CD14-positive monocyte (primary cell): ENCODE data around the gene IRF2BP2. TPM values are rescaled to one million over a fixed set of nuclear protein-coding genes. Genes with fewer than 3 reads are reported as not detected.

Experiments used
- DNase-seq, 3 donors: peaks; one replicate each; pipeline ENCODE4 v3.0.0-alpha.2; 2011 to 2022
- H2AFZ ChIP-seq: 2 replicates; pipeline ENCODE4 v1.6.0; 2012; ENCODE audit warnings: mild to moderate bottlenecking, low read depth, low read length, inconsistent platforms; ENCODE audit not compliant: insufficient read depth, poor library complexity, severe bottlenecking
- H3K27ac ChIP-seq, 2 donors: 1 replicate in 1 of 2; 2 replicates in 1 of 2; pipeline ENCODE4 v1.5.1; 2012 to 2013; ENCODE audit warnings: low read length in 2 of 2, control low read depth in 1 of 2, inconsistent platforms in 1 of 2, low read depth in 1 of 2, mild to moderate bottlenecking in 1 of 2
- H3K27me3 ChIP-seq, 2 donors: one replicate each; pipeline versions ENCODE4 v1.6.0 to v1.6.1; 2011 to 2013; ENCODE audit warnings: low read length in 2 of 2; ENCODE audit not compliant: control insufficient read depth in 2 of 2, insufficient read depth in 2 of 2
- H3K36me3 ChIP-seq, 2 donors: replicated peaks in 1 of 2; 1 replicate in 1 of 2; 2 replicates in 1 of 2; pipeline versions ENCODE4 v1.5.1 to v1.6.1; 2012 to 2013; ENCODE audit warnings: low read length in 2 of 2, control low read depth in 1 of 2, inconsistent platforms in 1 of 2, mild to moderate bottlenecking in 1 of 2; ENCODE audit not compliant: insufficient read depth in 2 of 2, control insufficient read depth in 1 of 2
- H3K4me1 ChIP-seq, 2 donors: 1 replicate in 1 of 2; 2 replicates in 1 of 2; pipeline versions ENCODE4 v1.5.1 to v1.6.1; 2012 to 2013; ENCODE audit warnings: low read length in 2 of 2, control low read depth in 1 of 2, inconsistent platforms in 1 of 2, mild to moderate bottlenecking in 1 of 2, moderate library complexity in 1 of 2; ENCODE audit not compliant: insufficient read depth in 2 of 2, control insufficient read depth in 1 of 2
- H3K4me2 ChIP-seq: replicated peaks from 2 replicates; pipeline ENCODE3; 2012; ENCODE audit warnings: low read length, moderate library complexity, mild to moderate bottlenecking; ENCODE audit not compliant: poor library complexity, severe bottlenecking; ENCODE audit errors: extremely low read depth
- H3K4me3 ChIP-seq, 3 experiments: fragments of 200-600 bp in 1 of 3; sonication (generic) in 1 of 3; replicated peaks in 1 of 3; 1 replicate in 2 of 3; 2 replicates in 1 of 3; pipeline ENCODE4 v1.5.1; 2011 to 2013; ENCODE audit warnings: low read length in 3 of 3, mild to moderate bottlenecking in 3 of 3, control low read depth in 2 of 3, low read depth in 2 of 3, inconsistent platforms in 1 of 3, moderate library complexity in 1 of 3
- H3K79me2 ChIP-seq: 2 replicates; pipeline ENCODE4 v1.6.0; 2012; ENCODE audit warnings: mild to moderate bottlenecking, control low read depth, inconsistent platforms, low read length, moderate library complexity; ENCODE audit not compliant: insufficient read depth
- H3K9ac ChIP-seq: 2 replicates; pipeline ENCODE4 v1.6.0; 2017; ENCODE audit warnings: low read length, mild to moderate bottlenecking; ENCODE audit not compliant: insufficient read depth, poor library complexity, severe bottlenecking
- H3K9me3 ChIP-seq, 2 donors: replicated peaks in 1 of 2; 1 replicate in 1 of 2; 2 replicates in 1 of 2; pipeline versions ENCODE4 v1.5.1 to v1.6.1; 2012 to 2013; ENCODE audit warnings: low read length in 2 of 2, control low read depth in 1 of 2; ENCODE audit not compliant: control insufficient read depth in 1 of 2, insufficient read depth in 1 of 2
- H4K20me1 ChIP-seq: 2 replicates; pipeline ENCODE4 v1.6.0; 2012; ENCODE audit warnings: mild to moderate bottlenecking, low read length, control low read depth, moderate library complexity; ENCODE audit not compliant: insufficient read depth
- H3K27ac Mint-ChIP-seq, 7 donors: one replicate each; pipeline ENCODE4 v1.8.0; 2020; ENCODE audit warnings: mild to moderate bottlenecking in 7 of 7, mixed read lengths in 7 of 7, moderate library complexity in 6 of 7, inconsistent platforms in 2 of 7
- H3K27me3 Mint-ChIP-seq, 3 donors: one replicate each; pipeline ENCODE4 v1.8.0; 2021 to 2022; ENCODE audit warnings: low read depth in 3 of 3, mild to moderate bottlenecking in 3 of 3, mixed read lengths in 3 of 3, moderate library complexity in 3 of 3, inconsistent platforms in 1 of 3
- H3K36me3 Mint-ChIP-seq, 2 donors: one replicate each; pipeline ENCODE4 v1.8.0; 2020; ENCODE audit warnings: mixed read lengths in 2 of 2, inconsistent platforms in 1 of 2, mild to moderate bottlenecking in 1 of 2
- H3K4me1 Mint-ChIP-seq: one replicate; pipeline ENCODE4 v1.8.0; 2020; ENCODE audit warnings: mild to moderate bottlenecking, mixed read lengths
- H3K4me3 Mint-ChIP-seq, 2 donors: one replicate each; pipeline ENCODE4 v1.8.0; 2020; ENCODE audit warnings: mild to moderate bottlenecking in 2 of 2, mixed read lengths in 2 of 2, moderate library complexity in 1 of 2
- H3K9me3 Mint-ChIP-seq, 7 donors: one replicate each; pipeline ENCODE4 v1.8.0; 2020 to 2022; ENCODE audit warnings: mixed read lengths in 7 of 7, mild to moderate bottlenecking in 6 of 7, moderate library complexity in 6 of 7, inconsistent platforms in 2 of 7
- WGBS: methylation state at CpG from one replicate; pipeline ENCODE4 v1.1.5; 2013; ENCODE audit warnings: missing lambda C conversion rate; ENCODE audit not compliant: insufficient coverage; 5-methylcytosine and 5-hydroxymethylcytosine counted together
- intact Hi-C, 2 donors: fragments of 100-400 bp; cut with micrococcal nuclease; formaldehyde crosslinking; loops; one replicate each; pipeline versions ENCODE4 v1.15.0 to v1.15.1; 2023
- polyA plus RNA-seq, 3 donors: library from polyadenylated mRNA; depleted of rRNA in 1 of 3; unstranded in 2 of 3; stranded (reverse) in 1 of 3; fragments of 300-500 nt in 2 of 3; fragments of >200 nt in 1 of 3; fragmentation: Illumina TruSeq in 2 of 3; gene quantifications; 1 replicate in 2 of 3; 2 replicates in 1 of 3; pipeline ENCODE4 v1.2.3, GENCODE V29; 2012 to 2021
- TF ChIP-seq, protein P1 (sequence below): fragments of 200-600 bp; IDR thresholded peaks from one replicate; pipeline ENCODE4 v1.8.0; 2022; ENCODE audit warnings: antibody characterized with exemption, mild to moderate bottlenecking

IRF2BP2 gene
- polyA plus RNA-seq, 3 donors, result 22.4 to 656 (median 22.6) TPM

DNA sequence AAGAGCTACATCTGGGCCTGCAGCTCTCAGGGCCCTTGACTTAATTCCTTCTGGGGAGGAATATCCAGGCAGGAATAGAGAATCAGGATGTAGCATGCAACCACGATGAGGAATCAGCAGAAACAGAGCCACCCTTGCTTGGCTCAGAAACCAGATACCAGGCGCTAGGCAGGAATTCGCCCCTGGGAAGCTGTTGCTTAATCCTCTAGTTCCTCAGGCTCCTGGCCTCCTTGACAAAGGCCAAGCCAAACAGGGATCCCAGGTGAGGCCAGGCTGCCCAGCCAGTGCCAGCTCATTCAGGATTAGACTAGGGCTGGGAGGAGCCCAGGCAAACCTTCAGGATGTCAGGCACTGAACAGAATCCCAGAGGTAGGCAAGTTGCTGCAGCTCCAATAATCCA is 48.2 kb upstream of the IRF2BP2 start:
- Histone ChIP-seq H4K20me1 (no peaks in the 10 kb centered on the region), H3K9me3 (no peaks in the 10 kb centered on the region), H2AFZ (no peak overlapping the region), H3K4me3 (peak overlapping the region in 1 of 3 experiments; percentile 4), H3K9ac (peak overlapping the region; percentile 60), H3K36me3 (no peaks in the 10 kb centered on the region), H3K79me2 (no peaks in the 10 kb centered on the region), H3K4me2 (no peak overlapping the region), H3K27me3 (no peaks in the 10 kb centered on the region), H3K27ac (peak overlapping the region; percentile 96 to 98), H3K4me1 (peaks cover 41 to 62% of the 10 kb centered on the region in 2 donors)
- WGBS, result 10% methylated on average over 3 of the region's 3 CpGs
- DNase-seq, result peak in 2 of 3 donors; percentile 43 to 44
- Mint-ChIP-seq H3K27me3 (peaks cover 0 to 1% (median 0%) of the 10 kb centered on the region in 3 donors), H3K4me1 (peaks cover 66% of the 10 kb centered on the region), H3K9me3 (peaks cover 0 to 1% (median 0%) of the 10 kb centered on the region in 7 donors), H3K4me3 (no peak overlapping the region), H3K27ac (peak overlapping the region; percentile 98 to 100 (median 99)), H3K36me3 (peaks cover 0 to 4% of the 10 kb centered on the region in 2 donors)
- TF ChIP-seq, protein P1, sequence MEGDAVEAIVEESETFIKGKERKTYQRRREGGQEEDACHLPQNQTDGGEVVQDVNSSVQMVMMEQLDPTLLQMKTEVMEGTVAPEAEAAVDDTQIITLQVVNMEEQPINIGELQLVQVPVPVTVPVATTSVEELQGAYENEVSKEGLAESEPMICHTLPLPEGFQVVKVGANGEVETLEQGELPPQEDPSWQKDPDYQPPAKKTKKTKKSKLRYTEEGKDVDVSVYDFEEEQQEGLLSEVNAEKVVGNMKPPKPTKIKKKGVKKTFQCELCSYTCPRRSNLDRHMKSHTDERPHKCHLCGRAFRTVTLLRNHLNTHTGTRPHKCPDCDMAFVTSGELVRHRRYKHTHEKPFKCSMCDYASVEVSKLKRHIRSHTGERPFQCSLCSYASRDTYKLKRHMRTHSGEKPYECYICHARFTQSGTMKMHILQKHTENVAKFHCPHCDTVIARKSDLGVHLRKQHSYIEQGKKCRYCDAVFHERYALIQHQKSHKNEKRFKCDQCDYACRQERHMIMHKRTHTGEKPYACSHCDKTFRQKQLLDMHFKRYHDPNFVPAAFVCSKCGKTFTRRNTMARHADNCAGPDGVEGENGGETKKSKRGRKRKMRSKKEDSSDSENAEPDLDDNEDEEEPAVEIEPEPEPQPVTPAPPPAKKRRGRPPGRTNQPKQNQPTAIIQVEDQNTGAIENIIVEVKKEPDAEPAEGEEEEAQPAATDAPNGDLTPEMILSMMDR, result no peak
- intact Hi-C loops, result loop anchor here (5.0 kb wide), 2 partner anchors 46 to 64 kb away; partner anchors contain the start of gene IRF2BP2 (in 2 of the 2)

DNA sequence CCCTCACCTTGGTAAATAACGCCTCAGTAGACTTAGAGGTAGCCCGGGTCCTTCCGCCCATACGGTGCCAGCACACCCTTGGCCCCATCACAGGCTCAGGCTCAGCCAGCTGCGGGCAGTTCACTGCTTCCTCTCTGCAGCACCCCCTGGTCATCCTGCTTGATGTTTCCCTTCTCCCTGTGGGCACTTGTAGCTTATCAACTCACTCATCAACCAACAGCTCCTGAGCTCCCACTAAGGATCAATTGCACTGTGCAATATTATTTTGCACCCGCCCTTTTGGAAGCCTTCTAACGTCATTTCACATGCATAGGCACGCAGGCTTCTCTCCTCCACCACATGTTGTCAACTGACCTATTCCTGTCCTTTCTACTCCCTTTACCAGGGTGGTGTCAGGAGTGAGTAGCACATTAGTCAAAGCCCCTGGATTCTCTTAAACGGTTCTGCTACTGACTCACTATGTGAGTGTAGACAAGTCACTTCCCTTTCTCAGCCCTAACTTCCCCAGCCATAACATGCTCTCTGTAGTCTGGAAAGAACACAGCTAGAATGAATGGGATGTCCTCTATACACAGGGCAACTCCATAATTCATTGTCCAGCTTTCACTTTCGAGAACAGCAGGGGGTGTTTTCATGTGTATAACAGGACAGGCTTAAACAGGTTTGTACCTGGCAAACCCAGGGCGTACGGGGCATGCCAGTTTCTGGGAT is 47.1 kb upstream of the IRF2BP2 start:
- peak overlapping the region; percentile 65 to 79 for H3K4me3 Mint-ChIP-seq
- H3K36me3 Mint-ChIP-seq, result peaks cover 0 to 4% of the 10 kb centered on the region in 2 donors
- TF ChIP-seq, protein P1, result no peak
- peak; percentile 98 to 100 (median 99) for DNase-seq
- no peaks in the 10 kb centered on the region for H3K9me3 ChIP-seq
- no peaks in the 10 kb centered on the region for H3K36me3 ChIP-seq
- peak overlapping the region; percentile 96 to 98 for H3K27ac ChIP-seq
- peak overlapping the region; percentile 98 to 100 (median 99) for H3K27ac Mint-ChIP-seq
- no peaks in the 10 kb centered on the region for H4K20me1 ChIP-seq
- peak overlapping the region; percentile 77 for H3K9ac ChIP-seq
- peak overlapping the region in 1 of 3 experiments; percentile 42 for H3K4me3 ChIP-seq
- no peaks in the 10 kb centered on the region for H3K27me3 Mint-ChIP-seq
- H3K79me2 ChIP-seq, result no peaks in the 10 kb centered on the region
- WGBS, result 62% methylated on average over 5 of the region's 12 CpGs
- H3K4me2 ChIP-seq, result peak overlapping the region; percentile 56
- H3K9me3 Mint-ChIP-seq, result peaks cover 0 to 1% (median 0%) of the 10 kb centered on the region in 7 donors
- no peak overlapping the region for H2AFZ ChIP-seq
- peaks cover 57% of the 10 kb centered on the region for H3K4me1 Mint-ChIP-seq
- intact Hi-C loops, result loop anchor here (5.0 kb wide), 2 partner anchors 45 to 65 kb away; partner anchors contain the start of gene IRF2BP2 (in 2 of the 2)
- H3K27me3 ChIP-seq, result no peaks in the 10 kb centered on the region
- peaks cover 33 to 52% of the 10 kb centered on the region in 2 donors for H3K4me1 ChIP-seq
